Activated T-cell treated with anti-CD3 and anti-CD28 coated beads, Interleukin-2, amount 50 U/mL, for 24 hours (primary cell): ENCODE measurements around the gene SPTLC3.
"Not testable (repeated sequence)": the region's sequence is repeated elsewhere in the genome, so short reads cannot be mapped to it uniquely, and the experiment has no call there.

Experiments used
- DNase-seq: peaks from one replicate; pipeline ENCODE4 v3.0.0-alpha.2; 2020
- H3K27ac Mint-ChIP-seq: 2 replicates; pipeline ENCODE4 v1.8.0; 2020; ENCODE audit warnings: mild to moderate bottlenecking, mixed read lengths
- H3K27me3 Mint-ChIP-seq: 2 replicates; pipeline ENCODE4 v1.8.0; 2020; ENCODE audit warnings: mixed read lengths
- H3K36me3 Mint-ChIP-seq: 2 replicates; pipeline ENCODE4 v1.8.0; 2020; ENCODE audit warnings: low read depth, mixed read lengths
- H3K4me1 Mint-ChIP-seq: 2 replicates; pipeline ENCODE4 v1.8.0; 2020; ENCODE audit warnings: low read depth, mixed read lengths
- H3K4me3 Mint-ChIP-seq: 2 replicates; pipeline ENCODE4 v1.8.0; 2020; ENCODE audit warnings: mild to moderate bottlenecking, moderate library complexity, mixed read lengths
- H3K9me3 Mint-ChIP-seq: 2 replicates; pipeline ENCODE4 v1.8.0; 2020; ENCODE audit warnings: mixed read lengths

The SPTLC3 gene

DNA sequence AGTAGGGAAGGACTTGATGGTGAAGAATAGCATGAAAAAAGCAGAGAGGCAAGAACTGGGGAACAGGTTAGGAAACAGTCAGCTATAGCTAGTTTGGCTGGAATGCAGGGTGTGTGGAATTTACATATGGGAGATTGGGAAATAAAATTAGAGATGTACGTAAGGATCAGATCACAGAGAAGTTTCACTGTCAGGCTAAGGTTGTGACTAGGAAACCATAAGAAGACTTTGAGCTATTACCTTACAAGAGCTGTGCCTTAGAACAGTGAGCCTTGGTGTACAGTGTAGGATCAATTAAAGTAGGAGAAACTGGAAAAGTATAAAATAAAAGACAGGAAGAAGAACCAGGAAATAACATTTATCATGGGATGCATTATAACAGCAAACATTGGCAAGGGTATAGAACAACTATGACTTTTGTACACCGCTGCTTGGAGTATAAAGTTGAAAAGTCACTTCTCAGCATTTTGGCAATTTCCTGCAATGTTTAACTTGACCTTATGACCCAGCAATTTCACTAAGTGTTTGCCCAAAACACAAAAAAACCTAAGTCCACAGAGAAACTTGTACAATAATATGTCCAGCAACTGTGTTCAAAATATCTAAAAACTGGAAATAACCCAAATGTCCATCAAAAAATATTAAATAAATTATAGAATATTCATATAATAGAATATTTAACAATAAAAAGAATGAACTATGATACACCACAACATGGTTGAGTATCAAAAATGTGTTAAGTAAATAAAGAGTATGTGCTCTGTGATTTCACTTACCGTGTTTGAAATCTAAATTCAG, 31.2 kb upstream of the SPTLC3 start:
- no peak for DNase-seq
- Mint-ChIP-seq H3K4me1 (no peaks in the 10 kb centered on the region), H3K9me3 (no peaks in the 10 kb centered on the region), H3K36me3 (no peaks in the 10 kb centered on the region), H3K4me3 (no peak overlapping the region), H3K27me3 (peaks cover 2% of the 10 kb centered on the region), H3K27ac (no peak overlapping the region)

DNA sequence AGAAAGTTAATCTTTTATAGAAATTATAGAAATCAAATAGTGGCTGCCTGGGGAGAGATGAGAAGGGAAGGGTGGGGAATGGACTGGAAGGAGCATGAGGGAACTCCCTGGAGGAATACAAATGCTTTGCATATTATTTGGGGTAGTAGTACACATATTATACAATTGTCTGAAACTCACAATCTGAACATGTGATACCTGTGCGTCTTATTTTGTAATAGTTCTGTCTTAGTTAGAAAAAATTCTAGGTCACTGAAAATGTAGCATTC, 30.7 kb upstream of the SPTLC3 start:
- H3K9me3 Mint-ChIP-seq = no peaks in the 10 kb centered on the region
- H3K27me3 Mint-ChIP-seq = peaks cover 2% of the 10 kb centered on the region
- H3K36me3 Mint-ChIP-seq = no peaks in the 10 kb centered on the region
- no peak overlapping the region for H3K4me3 Mint-ChIP-seq
- DNase-seq = no peak
- no peaks in the 10 kb centered on the region for H3K4me1 Mint-ChIP-seq
- H3K27ac Mint-ChIP-seq = no peak overlapping the region

DNA sequence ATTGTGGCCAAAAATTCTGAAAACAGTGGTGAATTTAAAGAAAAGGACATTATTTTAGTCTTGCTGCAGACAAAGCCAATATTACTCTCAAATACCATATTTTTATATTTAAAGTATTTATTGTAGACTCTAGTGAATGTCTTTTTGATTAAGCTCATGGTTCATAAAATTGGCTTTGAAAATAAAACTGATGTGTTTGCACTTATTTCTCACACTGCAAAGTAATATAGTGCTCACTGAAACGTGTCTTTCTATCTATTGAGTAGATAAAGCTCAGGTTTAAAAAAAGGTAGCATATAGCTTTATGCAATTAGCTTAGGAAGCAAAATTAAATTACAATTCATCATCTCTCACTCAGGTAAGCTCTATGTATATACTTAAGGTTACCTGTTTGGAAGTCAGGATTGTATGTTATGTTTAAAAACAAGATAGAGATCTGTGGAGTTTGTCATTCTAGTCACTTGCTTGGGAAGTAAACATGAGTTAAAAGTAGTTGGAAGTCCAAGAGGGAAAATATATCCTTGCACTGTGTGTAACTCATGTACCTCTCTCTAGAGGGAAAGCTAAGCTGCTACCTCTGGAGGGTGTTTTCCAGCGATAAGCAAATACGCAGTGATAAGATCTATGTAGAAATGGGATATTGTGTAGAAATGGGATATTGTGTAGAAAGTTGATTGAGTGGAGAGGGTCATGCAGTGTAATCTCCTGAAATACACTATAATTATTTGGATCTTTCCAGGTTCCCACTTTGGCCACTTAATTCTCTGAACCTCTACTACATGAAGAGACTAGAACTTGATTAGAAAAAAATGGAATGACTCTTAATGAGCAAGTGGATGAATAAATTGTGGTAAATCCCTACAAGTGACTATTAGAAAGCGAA, 29.9 kb upstream of the SPTLC3 start:
- no peak for DNase-seq
- Mint-ChIP-seq H3K27me3 (peaks cover 2% of the 10 kb centered on the region), H3K4me1 (no peaks in the 10 kb centered on the region), H3K4me3 (no peak overlapping the region), H3K36me3 (no peaks in the 10 kb centered on the region), H3K9me3 (no peaks in the 10 kb centered on the region), H3K27ac (no peak overlapping the region)

DNA sequence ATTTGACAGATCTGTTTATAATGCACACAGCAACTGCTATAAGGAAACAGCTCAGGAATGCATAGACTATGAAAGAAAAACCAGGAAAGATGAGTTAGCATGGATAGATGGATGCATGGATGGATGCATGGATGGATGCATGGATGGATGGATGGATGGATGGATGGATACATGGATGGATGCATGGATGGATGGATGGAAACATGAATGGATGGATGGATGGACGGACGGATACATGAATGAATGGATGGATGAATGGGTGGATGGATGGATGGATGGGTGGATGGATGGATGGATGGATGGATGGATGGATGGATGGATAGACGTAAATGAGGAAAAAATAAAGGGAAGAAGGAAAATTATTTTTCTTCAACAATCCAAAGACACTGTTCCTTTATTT, 29.1 kb upstream of the SPTLC3 start:
- not testable (repeated sequence) for H3K27ac Mint-ChIP-seq, H3K4me3 Mint-ChIP-seq, H3K4me1 Mint-ChIP-seq, H3K9me3 Mint-ChIP-seq, H3K27me3 Mint-ChIP-seq, DNase-seq, H3K36me3 Mint-ChIP-seq

DNA sequence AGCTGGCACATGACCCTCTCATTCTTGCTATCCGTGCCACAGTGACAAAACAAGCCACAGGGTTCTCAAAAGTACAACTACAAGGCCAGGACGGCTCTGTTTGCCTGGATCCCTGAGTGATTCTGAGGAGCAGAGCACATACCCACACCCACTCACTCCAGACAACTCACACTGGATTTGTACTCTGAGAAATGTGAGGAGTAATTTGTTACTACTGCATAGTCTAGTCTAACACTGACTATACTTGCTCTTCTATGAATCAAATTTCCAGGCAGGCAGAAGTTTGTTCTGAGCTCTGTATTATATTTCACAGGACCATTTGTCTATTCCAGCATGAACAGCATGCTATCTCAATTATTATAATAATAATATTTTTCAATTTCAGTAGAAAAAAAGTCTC, 26.7 kb upstream of the SPTLC3 start:
- H3K4me3 Mint-ChIP-seq = no peak overlapping the region

DNA sequence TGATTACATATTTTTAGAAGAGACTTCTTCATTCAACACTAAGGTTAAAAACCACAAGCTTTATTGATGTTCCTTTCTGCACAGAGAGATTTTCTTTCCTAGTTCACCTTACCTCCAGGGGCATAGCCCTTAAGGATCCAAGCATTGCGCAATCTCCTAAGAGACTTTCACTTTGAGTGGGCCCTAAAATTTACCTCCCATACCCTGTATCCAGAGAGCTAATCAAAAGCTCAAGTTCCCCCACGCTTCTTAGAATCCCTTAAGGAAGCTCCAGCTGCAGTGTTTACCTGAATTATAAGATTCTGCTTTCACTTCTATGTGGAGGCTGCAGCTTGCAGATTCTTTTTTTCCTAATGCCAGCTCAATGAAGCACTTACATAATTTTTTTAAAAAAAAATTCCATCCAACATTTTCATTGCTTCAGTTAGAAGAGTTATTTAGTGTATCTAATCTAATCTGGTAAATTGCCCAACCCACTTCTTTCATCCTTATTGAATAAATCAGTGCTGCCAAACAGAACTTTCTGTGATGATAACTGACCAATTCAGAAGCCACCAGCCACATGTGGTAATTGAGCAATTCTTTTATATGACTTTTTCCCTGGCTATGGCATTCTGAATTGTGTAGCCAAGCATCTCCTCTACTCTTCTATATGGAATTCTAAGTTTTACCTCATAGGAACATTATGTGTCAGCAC, 24.6 kb upstream of the SPTLC3 start:
- no peaks in the 10 kb centered on the region for H3K4me1 Mint-ChIP-seq
- no peaks in the 10 kb centered on the region for H3K27me3 Mint-ChIP-seq
- DNase-seq = no peak
- H3K4me3 Mint-ChIP-seq = no peak overlapping the region
- no peak overlapping the region for H3K27ac Mint-ChIP-seq
- H3K36me3 Mint-ChIP-seq = no peaks in the 10 kb centered on the region
- no peaks in the 10 kb centered on the region for H3K9me3 Mint-ChIP-seq

More for the DNA sequence above, 26.7 kb upstream of the SPTLC3 start:
- Mint-ChIP-seq H3K9me3 (no peaks in the 10 kb centered on the region), H3K4me1 (no peaks in the 10 kb centered on the region), H3K36me3 (no peaks in the 10 kb centered on the region), H3K27ac (no peak overlapping the region), H3K27me3 (peaks cover 2% of the 10 kb centered on the region)
- DNase-seq = no peak

DNA sequence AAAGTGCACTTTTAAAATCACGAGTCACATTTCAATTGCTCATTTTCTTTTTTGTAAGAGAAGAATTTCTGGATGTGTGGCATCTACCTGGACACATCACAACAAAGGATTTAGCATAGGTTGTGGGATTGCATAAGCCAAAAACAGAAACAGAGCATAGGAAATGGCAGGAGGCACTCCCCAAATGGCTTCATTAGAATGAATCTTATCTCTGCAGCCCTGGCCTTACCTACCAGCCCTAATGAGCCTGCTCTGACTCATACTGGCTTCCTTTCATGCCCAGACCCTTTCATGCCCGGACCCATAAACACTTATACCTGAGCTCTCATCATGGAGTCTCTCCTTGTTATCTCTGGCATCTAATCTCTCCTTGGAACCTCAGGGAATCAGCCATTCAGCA, 23.9 kb upstream of the SPTLC3 start:
- no peaks in the 10 kb centered on the region for H3K36me3 Mint-ChIP-seq
- no peak for DNase-seq
- H3K4me1 Mint-ChIP-seq = no peaks in the 10 kb centered on the region
- H3K4me3 Mint-ChIP-seq = no peak overlapping the region
- no peaks in the 10 kb centered on the region for H3K9me3 Mint-ChIP-seq
- H3K27ac Mint-ChIP-seq = no peak overlapping the region
- no peaks in the 10 kb centered on the region for H3K27me3 Mint-ChIP-seq

DNA sequence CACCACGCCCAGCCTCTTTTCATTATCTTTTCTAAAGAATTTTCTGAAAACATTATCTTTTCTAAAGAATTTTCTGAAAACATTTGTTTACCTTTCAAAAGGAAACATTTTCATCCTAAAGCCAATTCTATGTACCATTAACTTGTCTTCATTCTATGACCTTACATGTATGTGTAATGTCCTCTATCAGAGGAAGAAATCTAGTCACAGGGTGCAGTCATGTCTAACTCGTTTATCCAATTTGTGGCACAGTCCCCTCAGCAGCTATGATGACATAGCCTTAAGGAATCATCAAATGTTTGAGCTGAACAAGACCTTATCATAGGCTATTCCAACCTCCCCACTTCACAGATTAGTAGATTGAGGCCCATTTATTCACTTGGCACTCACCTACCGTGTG, 21.5 kb upstream of the SPTLC3 start:
- H3K4me1 Mint-ChIP-seq = no peaks in the 10 kb centered on the region
- H3K27ac Mint-ChIP-seq = no peak overlapping the region
- H3K4me3 Mint-ChIP-seq = no peak overlapping the region
- no peak for DNase-seq
- H3K36me3 Mint-ChIP-seq = no peaks in the 10 kb centered on the region
- H3K27me3 Mint-ChIP-seq = no peaks in the 10 kb centered on the region
- H3K9me3 Mint-ChIP-seq = no peaks in the 10 kb centered on the region

DNA sequence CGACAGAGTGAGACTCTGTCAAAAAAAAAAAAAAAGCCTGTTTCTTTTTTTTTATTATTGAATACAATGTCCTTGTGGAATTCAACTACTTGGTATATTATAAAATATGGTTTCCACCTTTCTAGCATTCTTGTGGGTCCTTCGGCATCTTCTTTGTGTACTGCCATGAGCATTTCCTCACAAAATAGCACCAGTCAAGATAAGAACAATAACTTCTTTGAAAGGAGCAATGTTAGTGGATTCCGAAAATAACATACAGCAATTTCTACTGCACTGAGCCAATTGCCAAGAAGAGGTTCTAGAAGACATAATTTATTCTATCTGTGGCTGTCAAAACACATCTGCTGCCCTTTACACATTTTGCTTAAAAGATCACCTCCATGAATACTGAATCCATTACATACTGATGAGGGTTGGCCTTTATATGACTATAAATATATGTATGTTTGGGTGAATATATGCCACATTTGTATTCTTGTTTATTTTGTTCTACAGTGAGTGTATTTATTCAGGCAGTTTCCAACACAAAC, 19.1 kb upstream of the SPTLC3 start:
- H3K9me3 Mint-ChIP-seq = peaks cover under 1% of the 10 kb centered on the region
- H3K27me3 Mint-ChIP-seq = no peaks in the 10 kb centered on the region
- H3K27ac Mint-ChIP-seq = no peak overlapping the region
- no peaks in the 10 kb centered on the region for H3K36me3 Mint-ChIP-seq
- no peak for DNase-seq
- no peaks in the 10 kb centered on the region for H3K4me1 Mint-ChIP-seq
- no peak overlapping the region for H3K4me3 Mint-ChIP-seq

DNA sequence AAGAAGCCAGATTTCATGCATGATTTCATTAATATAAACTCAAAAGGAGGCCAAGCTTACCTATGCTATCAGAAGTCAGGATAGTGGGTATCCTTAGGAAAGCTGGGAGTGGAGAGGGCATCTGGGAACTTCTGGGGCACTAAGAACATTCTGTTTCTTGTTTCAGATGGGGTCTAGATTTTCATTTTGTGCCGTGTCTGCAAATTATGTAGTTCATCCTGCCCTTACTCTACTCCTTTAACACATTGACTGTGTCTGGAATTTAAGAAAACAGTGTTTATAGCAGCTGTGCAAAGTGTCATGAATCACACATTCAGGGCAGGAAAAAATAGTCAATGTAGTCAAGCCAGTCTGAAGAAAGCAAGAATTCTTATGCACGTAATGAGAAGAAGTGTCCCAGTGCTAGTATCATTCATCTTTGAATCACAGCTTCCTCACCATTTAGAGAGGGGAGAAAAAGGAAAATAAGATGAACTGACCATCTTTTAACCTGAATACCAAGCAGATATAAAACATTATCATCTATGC, 11.6 kb upstream of the SPTLC3 start:
- Mint-ChIP-seq H3K4me1 (no peaks in the 10 kb centered on the region), H3K4me3 (no peak overlapping the region), H3K36me3 (no peaks in the 10 kb centered on the region), H3K27me3 (no peaks in the 10 kb centered on the region), H3K9me3 (peaks cover 2% of the 10 kb centered on the region), H3K27ac (no peak overlapping the region)
- DNase-seq = no peak

DNA sequence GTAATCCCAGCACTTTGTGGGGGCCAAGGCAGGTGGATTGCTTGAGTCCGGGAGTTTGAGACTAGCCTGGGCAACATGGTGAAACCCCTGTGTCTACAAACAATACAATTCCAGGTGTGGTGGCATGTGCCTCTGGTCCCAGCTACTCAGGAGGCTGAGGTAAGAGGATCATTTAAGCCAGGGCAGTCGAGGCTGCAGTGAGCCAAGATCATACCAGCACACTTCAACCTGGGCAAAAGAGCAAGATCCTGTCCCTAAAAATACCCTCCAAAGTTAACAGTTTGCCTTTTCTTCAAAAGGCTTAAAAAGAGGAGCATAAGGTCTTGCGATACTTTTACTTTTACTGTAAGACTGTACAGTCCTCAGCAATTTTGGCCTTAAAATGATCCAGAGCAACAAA, 10.7 kb upstream of the SPTLC3 start:
- Mint-ChIP-seq H3K36me3 (no peaks in the 10 kb centered on the region), H3K4me3 (no peak overlapping the region), H3K9me3 (peaks cover 2% of the 10 kb centered on the region), H3K27me3 (no peaks in the 10 kb centered on the region), H3K27ac (no peak overlapping the region), H3K4me1 (no peaks in the 10 kb centered on the region)
- DNase-seq = no peak

DNA sequence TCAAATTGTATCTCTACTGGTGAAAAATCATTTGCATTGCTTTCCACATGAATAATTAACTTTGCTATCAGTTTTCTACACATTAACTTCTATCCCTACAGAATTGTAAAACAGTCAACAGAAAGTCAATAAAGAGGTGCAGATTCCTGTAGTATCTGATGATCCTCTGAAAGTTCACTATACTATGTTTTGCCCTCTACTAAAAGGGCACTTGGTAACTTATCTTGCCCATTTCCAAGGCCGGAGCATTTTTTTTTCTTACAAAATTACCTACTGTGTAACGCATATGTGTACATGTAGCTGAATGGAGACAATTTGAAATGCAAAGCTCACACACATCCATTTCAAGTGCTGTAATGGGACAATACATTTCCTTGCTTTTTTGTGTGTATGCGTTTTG, 9.6 kb upstream of the SPTLC3 start:
- Mint-ChIP-seq H3K4me3 (no peak overlapping the region), H3K4me1 (no peaks in the 10 kb centered on the region), H3K27ac (no peak overlapping the region), H3K27me3 (no peaks in the 10 kb centered on the region), H3K9me3 (peaks cover 2% of the 10 kb centered on the region), H3K36me3 (no peaks in the 10 kb centered on the region)
- no peak for DNase-seq

DNA sequence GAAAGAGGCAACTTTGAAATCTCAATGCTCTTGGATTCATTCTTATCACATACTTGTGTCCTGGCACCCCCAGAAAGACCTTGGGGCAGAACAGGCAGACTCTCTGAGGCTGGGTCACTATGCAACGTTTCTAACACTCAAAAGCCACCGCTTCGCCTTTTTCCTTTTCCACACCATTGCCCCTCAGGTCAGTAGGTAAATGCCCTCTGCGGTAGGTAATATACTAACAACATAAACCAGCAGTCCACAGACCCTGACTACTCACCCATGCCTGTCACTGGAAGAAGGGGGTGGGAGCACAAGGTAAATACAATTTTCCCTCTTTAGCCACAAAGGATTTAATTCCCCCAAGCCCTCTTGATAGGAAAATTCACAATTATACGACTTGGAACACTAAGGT, 6.5 kb upstream of the SPTLC3 start:
- Mint-ChIP-seq H3K27ac (no peak overlapping the region), H3K36me3 (no peaks in the 10 kb centered on the region), H3K9me3 (no peaks in the 10 kb centered on the region), H3K4me3 (no peak overlapping the region), H3K27me3 (no peaks in the 10 kb centered on the region), H3K4me1 (no peaks in the 10 kb centered on the region)
- DNase-seq = no peak

DNA sequence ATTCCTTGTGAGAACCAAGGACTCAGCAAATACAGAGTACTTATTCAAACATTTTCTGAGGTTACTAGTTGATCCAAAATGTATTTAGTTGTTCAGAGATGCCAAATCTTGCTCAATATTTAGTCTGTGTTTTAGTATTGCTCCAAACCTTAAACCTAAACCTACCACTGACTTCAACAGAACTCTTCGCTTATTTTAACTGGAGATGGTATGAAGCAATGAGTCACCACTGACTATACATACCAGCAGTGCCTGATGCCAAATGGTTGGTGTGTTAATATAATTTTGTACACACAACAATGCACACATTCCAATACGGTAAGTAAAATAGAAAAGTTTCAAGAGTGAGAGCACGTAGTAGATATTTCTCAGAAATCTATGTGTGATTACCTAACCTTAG, 1.9 kb upstream of the SPTLC3 start:
- Mint-ChIP-seq H3K4me3 (no peak overlapping the region), H3K36me3 (no peaks in the 10 kb centered on the region)

More for the DNA sequence above, 1.9 kb upstream of the SPTLC3 start:
- Mint-ChIP-seq H3K9me3 (no peaks in the 10 kb centered on the region), H3K27ac (no peak overlapping the region), H3K4me1 (peaks cover 36% of the 10 kb centered on the region), H3K27me3 (no peaks in the 10 kb centered on the region)
- no peak for DNase-seq
